ENCODE results near the gene CPNE9.
"Not testable (repeated sequence)": the region's sequence is repeated elsewhere in the genome, so short reads cannot be mapped to it uniquely, and the experiment has no call there.

The CPNE9 gene

DNA sequence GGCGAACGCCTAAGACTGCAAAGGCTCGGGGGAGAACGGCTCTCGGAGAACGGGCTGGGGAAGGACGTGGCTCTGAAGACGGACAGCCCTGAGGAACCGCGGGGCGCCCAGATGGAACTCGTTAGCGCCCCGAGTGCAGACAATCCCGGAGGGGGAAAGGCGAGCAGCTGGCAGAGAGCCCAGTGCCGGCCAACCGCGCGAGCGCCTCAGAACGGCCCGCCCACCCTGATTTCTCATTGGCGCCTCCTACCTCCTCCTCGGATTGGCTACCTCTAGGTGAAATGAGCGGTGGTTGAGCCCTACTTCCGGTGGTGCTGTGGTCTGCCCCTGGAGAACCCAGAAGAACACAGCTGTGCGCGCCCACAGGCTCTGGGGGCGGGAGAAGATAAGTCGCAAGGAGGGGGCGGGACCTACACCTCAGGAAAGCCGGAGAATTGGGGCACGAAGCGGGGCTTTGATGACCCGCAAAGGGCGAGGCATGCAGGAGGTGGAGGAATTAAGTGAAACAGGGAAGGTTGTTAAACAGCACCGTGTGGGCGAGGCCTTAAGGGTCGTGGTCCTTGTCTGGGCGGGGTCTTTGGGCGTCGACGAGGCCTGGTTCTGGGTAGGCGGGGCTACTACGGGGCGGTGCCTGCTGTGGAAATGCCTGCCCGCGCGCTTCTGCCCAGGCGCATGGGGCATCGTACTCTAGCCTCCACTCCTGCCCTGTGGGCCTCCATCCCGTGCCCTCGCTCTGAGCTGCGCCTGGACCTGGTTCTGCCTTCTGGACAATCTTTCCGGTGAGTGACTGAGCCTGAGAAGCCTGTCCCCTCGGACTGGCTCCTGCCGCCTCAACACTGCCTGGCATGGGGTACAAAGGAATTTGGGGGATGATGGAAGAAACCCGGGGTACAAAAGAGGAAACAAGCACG lies 46.3 kb downstream of the CPNE9 start, which contains the start of gene OGG1:
Gene OGG1, plus strand, starts transcription at position 308 of the 911 bp plus-strand sequence. Its CDS starts 335 bp downstream, at position 643.
- peak; percentile 98 for DNase-seq

DNA sequence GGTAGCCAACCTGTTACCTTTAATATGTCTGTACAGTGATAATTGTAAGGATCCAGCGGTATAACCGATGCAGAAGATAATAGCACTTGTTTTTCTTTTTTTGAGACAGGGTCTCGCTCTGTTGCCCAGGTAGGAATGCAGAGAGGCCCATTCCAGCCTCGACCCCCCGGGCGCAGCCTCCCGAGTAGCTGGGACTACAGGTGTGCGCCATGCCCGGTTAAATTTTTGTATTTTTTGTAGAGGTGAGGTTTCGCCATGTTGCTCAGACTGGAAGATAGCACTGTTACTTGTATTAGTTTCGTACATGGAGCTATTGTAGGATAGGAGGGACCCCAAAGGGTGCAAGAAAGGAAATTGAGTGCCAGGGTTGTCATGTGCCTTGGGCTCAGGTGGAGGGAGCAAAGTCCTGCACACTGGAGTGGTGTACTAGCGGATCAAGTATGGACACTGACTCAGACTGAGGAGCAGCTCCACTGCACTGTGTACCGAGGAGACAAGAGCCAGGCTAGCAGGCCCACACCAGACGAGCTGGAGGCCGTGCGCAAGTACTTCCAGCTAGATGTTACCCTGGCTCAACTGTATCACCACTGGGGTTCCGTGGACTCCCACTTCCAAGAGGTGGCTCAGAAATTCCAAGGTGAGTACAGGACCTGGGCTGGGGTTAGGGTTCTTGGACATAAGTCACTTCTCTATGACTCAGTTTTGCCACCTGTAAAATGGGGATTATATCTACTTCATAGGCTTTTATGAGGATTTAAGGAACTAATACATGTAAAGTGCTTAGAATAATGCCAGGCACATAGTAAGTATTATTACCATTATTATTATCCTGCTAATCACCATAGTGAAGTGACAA lies 47.2 kb downstream of the CPNE9 start:
- no peak for DNase-seq

DNA sequence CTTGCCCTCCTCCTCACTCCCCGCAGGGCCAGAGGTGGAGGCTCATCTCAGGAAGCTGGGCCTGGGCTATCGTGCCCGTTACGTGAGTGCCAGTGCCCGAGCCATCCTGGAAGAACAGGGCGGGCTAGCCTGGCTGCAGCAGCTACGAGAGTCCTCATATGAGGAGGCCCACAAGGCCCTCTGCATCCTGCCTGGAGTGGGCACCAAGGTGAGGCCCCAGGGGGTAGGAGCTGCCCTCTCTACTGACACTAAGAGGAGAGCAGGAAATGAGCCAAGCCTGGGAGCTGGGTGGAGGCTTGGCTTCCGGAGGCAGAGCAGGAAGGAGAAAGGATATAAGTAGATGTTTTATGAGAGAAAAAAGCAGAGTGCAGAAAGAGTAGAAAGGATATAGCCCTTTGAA lies 51.0 kb downstream of the CPNE9 start:
- no peak for DNase-seq

DNA sequence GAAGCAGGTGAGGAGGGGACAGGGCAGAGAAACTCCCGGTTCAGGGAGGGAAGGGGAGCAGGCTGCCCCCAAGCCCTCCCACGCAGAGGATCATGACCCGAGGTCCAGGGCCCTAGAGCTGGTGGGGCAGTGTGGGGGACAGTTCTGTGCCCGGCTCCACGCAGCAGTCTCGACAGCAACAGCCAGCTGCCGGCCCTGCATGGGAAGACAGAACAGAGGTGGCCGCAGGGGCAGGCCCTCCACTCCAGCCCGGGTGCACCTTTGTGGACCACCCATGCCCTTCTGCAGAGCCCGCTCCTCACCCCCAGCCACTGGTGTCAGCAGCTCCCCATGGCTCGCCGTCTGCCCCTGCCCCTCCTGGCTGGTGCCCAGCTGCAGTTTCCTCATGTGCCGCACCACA lies 53.8 kb downstream of the CPNE9 start:
- DNase-seq = no peak

DNA sequence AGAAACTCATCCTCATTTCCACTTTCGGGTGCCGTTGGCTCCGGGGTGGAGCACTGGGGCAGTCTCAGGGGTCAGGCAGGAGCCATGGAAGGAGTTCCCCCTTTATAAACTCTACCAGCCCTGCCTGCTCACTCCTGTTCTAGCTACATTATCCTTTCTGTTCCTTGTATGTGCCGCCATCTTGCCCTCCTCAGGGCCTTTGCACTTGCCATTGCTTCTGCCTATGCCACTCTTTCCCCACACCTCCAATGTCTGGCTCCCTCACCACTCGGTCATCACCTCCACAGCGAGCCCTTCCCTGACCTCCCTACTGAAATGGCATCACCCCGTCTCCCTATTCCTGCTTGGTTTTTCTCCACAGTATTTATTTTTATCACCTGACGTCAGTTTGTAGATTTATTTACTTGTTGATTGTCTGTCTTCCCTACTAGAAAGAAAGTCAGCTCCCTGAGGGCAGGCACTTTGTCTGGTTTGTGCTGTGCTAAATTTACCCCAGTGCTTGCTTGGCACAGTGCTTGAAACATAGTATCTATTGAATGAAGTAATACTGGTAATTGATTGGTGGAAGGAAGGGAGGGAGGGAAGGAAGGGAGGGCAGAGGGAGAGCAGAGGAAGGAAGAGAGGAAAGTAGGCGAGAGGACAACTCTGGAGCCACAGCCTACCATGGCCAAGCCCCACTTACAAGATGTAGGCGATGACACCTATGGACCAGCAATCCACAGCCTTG lies 57.3 kb downstream of the CPNE9 start:
- DNase-seq = no peak

DNA sequence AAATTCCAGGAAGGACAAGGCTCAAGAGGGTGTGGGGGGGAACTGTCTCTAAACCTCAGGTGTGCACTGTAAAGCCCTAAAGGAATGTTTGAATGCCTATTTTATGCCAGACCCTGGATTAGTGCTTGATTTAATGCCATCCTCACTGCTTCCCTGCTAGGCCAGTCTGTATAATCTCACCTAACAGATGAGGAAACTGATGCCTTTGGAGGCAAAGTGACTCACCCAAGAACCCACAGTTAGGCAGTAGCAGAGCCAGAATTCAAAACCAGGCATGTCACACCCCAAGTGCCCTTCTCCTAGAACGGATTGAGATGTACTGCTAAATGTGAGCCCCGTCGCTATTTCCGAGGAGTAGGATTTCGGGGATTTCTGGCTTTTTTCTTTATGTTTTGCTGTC lies 58.3 kb downstream of the CPNE9 start:
- no peak for DNase-seq

DNA sequence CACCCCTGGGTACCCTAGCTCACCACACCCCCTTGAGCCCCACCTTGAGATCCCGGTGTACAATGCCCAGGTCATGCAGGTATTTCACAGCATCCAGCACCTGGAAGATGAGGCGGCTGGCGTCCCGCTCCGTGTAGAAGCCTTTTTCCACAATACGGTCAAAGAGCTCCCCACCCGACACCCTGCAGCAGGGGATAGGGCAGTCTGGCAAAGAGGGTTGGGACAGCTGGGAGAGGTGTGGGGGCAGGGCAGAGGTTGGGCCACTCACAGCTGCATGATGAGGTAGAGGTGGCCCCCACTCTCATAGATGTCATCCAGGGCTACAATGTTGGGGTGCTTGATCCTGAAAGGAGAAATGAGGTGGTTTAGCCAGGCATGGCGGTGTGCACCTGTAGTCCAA lies 59.2 kb downstream of the CPNE9 start:
- DNase-seq = no peak

DNA sequence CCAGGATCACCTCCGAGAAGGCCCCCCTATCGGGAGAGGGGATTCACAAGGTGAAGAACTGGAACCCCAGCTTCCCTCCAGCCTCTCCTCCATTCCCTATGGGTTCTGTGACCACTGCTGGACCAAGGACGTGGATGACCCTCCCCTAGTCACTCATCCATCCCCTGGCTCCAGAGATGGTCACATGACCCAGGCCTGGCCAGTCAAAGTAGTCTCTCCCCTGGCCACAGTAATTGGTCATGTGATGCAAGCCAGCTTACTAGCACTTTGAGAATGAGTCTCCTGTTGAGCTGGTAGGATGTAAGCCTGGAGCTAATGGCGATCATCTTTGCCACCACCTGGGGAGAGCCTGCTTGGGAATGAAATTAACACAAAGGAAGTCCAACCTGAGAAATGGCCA lies 62.2 kb downstream of the CPNE9 start:
- no peak for DNase-seq

DNA sequence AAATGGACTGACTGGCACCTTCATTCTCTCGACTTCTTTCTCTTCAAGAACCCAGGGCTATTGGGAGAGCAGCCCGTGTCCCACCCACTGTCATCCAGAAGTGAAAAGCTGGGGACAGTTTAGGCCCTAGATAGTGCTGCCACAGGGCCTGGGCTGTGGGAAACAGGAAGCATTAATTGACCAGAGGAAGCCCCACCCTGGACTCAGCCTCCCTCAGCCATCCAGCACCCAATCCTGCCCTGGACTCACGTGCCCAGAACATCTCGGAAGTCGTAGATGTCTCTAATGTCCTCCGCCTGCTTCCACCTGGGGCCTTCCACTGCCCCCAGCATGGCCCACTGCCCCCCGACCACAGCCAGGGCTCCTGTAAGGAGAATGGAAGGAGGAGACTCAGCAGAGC lies 63.8 kb downstream of the CPNE9 start:
- no peak for DNase-seq

DNA sequence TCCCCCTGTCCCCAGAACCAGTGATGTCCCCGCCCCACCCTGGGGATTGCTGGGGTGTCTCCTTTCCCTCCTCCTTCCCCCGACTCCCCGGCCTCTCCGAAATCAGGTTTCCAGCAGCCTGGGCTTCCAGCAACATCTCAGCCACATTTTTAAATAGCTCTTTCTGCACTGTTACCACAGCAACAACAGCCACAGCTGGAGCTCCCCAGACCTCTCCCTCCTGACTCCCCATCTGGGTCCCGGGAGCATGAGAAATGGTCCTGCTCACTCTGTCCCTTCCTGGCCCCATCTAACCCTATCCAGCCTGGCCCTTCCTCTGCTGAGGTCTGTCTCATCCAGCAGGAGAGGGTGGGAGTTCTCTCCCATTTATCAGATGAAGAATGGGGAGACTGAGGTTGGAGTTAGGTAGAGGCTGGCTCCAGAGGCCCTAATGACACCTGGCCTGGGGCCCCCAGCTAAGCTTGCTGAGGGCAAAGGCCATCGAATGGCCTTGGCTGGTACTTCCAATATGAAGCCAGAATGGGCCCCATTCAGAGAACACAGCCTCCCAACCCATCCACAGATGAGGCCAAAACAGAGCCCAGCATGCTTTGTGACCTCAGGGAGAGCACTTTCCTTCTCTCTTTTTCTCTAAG lies 64.6 kb downstream of the CPNE9 start:
- no peak for DNase-seq

DNA sequence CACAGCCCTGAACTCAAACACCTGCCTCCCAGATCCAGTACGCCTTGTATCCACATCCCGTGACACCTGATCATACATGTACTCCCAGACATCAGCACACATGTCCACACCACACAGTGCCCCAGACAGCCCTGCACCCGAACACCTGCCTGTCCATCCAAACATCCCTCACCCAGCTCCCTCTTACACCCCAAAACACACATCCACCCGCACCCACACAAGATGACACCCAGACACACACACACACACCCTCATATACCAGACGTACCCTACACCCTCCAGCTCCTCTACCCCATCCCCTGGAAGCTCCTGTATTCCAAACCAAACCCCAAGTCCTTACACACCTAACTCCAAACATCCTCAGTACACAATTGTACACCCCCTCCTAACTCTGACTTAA lies 65.4 kb downstream of the CPNE9 start:
- no peak for DNase-seq

DNA sequence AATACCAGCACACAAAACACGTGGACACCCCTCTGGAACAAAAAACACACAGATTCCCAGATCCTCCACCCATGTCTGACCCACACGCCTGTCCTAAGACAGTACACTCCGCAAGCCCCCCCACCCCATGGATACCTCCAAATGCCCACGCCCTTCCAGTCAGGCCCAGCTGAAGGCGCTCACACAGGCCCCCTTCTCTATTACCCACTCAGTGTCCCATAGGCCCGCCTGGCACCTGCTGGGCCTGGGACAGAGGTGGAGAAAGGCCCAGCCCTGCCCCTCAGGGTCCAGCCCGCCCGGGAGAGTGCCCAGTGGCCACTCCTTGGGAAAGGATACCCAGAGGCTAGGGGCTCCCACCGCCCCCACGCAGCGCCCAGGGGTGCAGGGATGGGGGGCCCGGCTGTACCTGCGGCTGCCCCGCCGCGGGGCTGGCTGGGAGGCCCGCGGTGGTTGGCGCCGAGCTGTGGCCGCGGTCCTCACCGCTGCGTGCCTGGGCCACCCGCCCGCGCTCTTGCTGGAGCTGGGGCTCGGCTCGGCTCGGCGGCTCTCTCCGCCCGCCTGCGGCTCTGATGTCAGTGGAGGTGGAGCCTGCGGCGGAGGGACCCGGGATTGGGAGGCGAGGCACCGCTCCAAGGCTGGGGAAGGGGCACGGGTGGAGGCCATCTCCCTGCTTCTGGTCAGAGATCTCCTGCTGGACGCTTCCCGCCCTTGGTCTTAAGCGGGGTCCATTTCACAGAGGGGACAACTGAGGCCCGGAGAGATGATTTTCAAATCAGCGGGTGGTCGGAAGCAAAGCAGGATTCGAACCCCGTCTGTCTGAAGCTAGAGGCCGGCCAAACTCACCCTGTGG lies 66.0 kb downstream of the CPNE9 start, which contains the start of gene CAMK1:
Gene CAMK1, minus strand, starts transcription at position 522 of the 850 bp plus-strand sequence. CDS start 2,198 bp downstream, outside the sequence.
- peak; percentile 87 for DNase-seq

DNA sequence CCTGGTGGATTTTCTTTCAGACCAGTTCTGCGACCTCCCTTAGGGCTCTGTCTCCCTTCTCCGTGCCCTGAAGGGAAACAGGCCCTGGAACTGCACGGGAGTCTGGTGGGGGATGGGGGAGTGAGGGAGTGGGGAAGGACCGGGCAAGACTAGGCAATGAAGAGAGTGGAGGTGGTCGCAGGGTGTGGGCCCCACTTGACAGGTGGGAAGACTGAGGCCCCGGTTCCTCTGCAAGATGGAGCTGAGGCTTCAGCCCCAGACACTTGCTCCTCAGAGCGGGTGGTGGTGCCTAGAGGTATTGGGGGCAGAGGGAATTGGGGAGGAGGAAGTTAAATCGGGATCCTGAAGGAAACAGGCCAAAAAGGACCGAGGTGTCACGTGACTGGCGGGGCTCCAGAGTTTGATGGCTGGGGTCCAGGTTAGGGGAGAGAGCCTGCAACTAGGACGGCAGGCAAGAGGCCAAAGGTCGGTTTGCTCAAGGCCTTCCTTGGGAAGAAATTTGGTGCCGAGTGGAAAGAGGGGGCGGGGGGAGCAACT lies 66.7 kb downstream of the CPNE9 start:
- no peak for DNase-seq

DNA sequence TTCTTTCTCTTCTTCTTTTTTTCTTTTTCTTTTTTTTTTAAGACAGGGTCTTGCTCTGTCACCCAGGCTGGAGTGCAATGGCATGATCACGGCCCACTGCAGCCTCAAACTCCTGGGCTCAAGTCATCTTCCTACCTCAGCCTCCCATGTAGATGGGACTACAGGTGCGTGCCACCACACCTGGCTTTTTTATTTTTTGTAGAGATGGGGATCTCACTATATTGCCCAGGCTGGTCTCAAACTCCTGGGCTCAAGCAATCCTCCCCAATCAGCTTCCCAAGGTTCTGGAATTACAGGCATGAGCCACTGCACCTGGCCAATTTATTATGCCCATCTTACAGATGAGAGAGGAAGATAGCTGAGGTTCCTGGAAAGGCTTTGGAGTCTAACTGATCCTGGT lies 67.4 kb downstream of the CPNE9 start:
- not testable (repeated sequence) for DNase-seq

DNA sequence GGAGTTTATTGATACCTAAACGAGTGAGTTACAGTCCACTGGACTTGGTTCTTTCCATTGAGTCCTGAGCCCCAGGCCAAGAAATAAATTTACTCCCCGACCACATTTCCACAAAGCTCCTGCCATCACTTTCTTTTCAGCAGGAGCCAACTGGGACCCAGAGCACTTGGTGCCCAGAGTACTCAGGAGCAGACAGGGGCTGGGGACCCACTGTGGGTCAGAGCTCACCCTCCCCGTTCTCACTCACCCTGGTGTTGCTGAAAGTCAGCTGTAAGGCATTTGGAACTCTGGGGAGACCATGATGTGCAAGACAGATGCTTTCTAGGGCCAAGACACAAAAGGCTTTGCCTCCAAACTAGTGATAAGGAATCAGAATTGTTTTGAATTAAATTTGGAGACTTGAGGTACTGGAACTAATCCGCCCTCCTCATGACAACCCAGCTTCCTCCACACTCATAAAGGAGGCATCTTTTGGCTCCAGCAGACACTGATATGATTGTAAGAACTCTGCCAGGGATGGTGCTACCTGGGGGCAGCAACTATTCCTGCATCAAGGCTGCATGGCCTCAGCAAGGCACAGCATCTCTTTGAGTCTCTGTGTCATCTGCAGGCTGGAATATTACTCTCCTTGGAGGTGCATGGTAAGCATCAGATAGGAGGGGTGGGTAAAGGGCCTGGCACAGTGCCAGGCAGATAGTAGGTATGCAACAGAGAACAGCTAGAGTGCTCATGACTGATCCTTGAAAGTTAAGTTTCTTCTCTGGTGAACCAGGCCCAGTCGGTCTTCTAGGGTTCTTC lies 73.5 kb downstream of the CPNE9 start:
- no peak for DNase-seq

DNA sequence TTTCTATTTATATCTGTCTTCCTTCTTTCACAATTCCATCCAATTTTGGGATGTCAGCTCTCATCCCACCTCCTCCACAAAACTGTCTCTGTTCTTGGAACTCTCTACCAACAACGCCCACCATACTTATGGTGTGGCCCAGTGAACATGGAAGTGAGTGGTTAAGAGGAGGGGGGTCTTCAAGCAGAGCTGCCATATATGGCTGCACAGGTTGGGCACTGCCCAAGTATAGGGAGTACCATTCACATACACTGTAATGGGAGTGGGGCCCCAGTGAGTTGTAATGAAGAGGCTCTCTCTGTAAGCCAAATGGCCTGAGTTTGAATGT lies 74.0 kb downstream of the CPNE9 start:
- no peak for DNase-seq

DNA sequence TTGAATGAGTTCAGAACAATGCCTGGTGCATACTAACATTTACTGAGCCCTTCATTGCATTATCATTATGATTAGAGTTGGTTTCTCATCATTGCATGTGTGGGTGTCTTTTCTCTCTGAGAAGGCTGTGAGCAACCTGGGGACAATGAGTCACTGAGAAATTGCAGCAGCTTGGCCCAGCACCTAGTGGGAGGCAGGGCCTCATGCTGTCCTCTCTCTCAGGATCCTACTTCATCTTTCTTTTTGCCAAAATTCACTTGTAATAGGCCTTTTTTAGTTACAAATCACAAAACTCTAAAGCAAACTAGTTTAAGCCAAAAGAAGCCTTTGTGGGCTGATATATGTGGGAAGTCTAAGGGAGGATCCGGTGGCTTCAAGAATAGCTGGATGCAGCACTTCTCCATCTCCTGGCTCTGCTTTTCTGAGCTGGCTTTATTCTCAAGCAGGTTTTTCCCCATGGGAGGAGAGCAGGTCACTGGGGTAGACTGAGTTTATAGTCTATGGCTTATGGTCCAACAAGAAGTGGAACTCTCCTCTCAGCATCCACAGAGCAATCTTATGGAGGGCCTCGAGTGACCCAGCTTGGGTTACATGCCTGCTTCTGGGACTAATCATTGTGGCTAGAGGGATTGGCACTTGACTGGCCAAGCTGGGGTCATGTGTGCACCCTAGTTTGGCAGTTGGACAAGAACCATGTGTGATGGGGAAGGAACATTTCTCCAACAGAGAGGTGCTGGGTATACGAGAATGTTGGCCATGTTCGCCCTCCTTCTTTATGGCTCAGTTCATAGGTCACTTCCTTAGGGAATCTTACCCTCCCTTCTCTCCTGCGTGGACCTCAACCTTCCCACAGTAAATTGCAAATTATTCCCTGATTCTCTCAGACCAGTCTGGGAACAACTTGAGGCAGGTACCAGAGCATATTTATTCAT lies 74.8 kb downstream of the CPNE9 start:
- peak; percentile 84 for DNase-seq

DNA sequence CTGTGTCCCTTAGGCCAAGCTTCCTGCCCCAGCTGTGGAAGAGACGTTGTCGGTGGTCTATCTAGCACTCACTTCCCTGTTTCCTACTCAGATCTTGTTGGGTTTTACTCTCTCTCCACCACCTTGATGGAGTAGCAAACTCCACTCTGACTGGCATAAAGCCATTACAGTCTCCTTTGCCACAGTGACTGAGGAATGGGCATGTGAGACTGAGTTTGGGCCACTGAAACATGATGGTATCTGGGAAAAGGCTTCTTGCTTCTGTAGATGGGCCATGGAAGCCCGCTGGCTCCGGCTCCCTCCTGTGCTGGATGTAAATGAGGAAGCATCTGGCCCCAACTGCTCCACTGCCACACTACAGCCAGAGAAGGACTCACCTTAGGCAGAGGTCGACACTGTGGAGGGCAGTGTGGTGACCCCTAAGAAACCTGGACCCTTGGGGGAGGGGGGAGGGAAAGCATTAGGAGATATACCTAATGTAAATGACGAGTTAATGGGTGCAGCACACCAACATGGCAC lies 75.5 kb downstream of the CPNE9 start:
- no peak for DNase-seq

Measured in activated effector memory CD4-positive, alpha-beta T cell treated with anti-CD3 and anti-CD28 coated beads, Interleukin-2, amount 50 U/mL, for 16 hours (primary cell).